CD14-positive monocyte (primary cell): ENCODE results near the gene RAB40B. TPM values are rescaled to one million over a fixed set of nuclear protein-coding genes. Genes with fewer than 3 reads are reported as not detected.

Experiments used
- DNase-seq, 3 donors: peaks; one replicate each; pipeline ENCODE4 v3.0.0-alpha.2; 2011 to 2022
- H2AFZ ChIP-seq: 2 replicates; pipeline ENCODE4 v1.6.0; 2012; ENCODE audit warnings: mild to moderate bottlenecking, low read depth, low read length, inconsistent platforms; ENCODE audit not compliant: insufficient read depth, poor library complexity, severe bottlenecking
- H3K27ac ChIP-seq, 2 donors: 1 replicate in 1 of 2; 2 replicates in 1 of 2; pipeline ENCODE4 v1.5.1; 2012 to 2013; ENCODE audit warnings: low read length in 2 of 2, control low read depth in 1 of 2, inconsistent platforms in 1 of 2, low read depth in 1 of 2, mild to moderate bottlenecking in 1 of 2
- H3K27me3 ChIP-seq, 2 donors: one replicate each; pipeline versions ENCODE4 v1.6.0 to v1.6.1; 2011 to 2013; ENCODE audit warnings: low read length in 2 of 2; ENCODE audit not compliant: control insufficient read depth in 2 of 2, insufficient read depth in 2 of 2
- H3K36me3 ChIP-seq, 2 donors: replicated peaks in 1 of 2; 1 replicate in 1 of 2; 2 replicates in 1 of 2; pipeline versions ENCODE4 v1.5.1 to v1.6.1; 2012 to 2013; ENCODE audit warnings: low read length in 2 of 2, control low read depth in 1 of 2, inconsistent platforms in 1 of 2, mild to moderate bottlenecking in 1 of 2; ENCODE audit not compliant: insufficient read depth in 2 of 2, control insufficient read depth in 1 of 2
- H3K4me1 ChIP-seq, 2 donors: 1 replicate in 1 of 2; 2 replicates in 1 of 2; pipeline versions ENCODE4 v1.5.1 to v1.6.1; 2012 to 2013; ENCODE audit warnings: low read length in 2 of 2, control low read depth in 1 of 2, inconsistent platforms in 1 of 2, mild to moderate bottlenecking in 1 of 2, moderate library complexity in 1 of 2; ENCODE audit not compliant: insufficient read depth in 2 of 2, control insufficient read depth in 1 of 2
- H3K4me2 ChIP-seq: replicated peaks from 2 replicates; pipeline ENCODE3; 2012; ENCODE audit warnings: low read length, moderate library complexity, mild to moderate bottlenecking; ENCODE audit not compliant: poor library complexity, severe bottlenecking; ENCODE audit errors: extremely low read depth
- H3K4me3 ChIP-seq, 3 experiments: fragments of 200-600 bp in 1 of 3; sonication (generic) in 1 of 3; replicated peaks in 1 of 3; 1 replicate in 2 of 3; 2 replicates in 1 of 3; pipeline ENCODE4 v1.5.1; 2011 to 2013; ENCODE audit warnings: low read length in 3 of 3, mild to moderate bottlenecking in 3 of 3, control low read depth in 2 of 3, low read depth in 2 of 3, inconsistent platforms in 1 of 3, moderate library complexity in 1 of 3
- H3K79me2 ChIP-seq: 2 replicates; pipeline ENCODE4 v1.6.0; 2012; ENCODE audit warnings: mild to moderate bottlenecking, control low read depth, inconsistent platforms, low read length, moderate library complexity; ENCODE audit not compliant: insufficient read depth
- H3K9ac ChIP-seq: 2 replicates; pipeline ENCODE4 v1.6.0; 2017; ENCODE audit warnings: low read length, mild to moderate bottlenecking; ENCODE audit not compliant: insufficient read depth, poor library complexity, severe bottlenecking
- H3K9me3 ChIP-seq, 2 donors: replicated peaks in 1 of 2; 1 replicate in 1 of 2; 2 replicates in 1 of 2; pipeline versions ENCODE4 v1.5.1 to v1.6.1; 2012 to 2013; ENCODE audit warnings: low read length in 2 of 2, control low read depth in 1 of 2; ENCODE audit not compliant: control insufficient read depth in 1 of 2, insufficient read depth in 1 of 2
- H4K20me1 ChIP-seq: 2 replicates; pipeline ENCODE4 v1.6.0; 2012; ENCODE audit warnings: mild to moderate bottlenecking, low read length, control low read depth, moderate library complexity; ENCODE audit not compliant: insufficient read depth
- H3K27ac Mint-ChIP-seq, 7 donors: one replicate each; pipeline ENCODE4 v1.8.0; 2020; ENCODE audit warnings: mild to moderate bottlenecking in 7 of 7, mixed read lengths in 7 of 7, moderate library complexity in 6 of 7, inconsistent platforms in 2 of 7
- H3K27me3 Mint-ChIP-seq, 3 donors: one replicate each; pipeline ENCODE4 v1.8.0; 2021 to 2022; ENCODE audit warnings: low read depth in 3 of 3, mild to moderate bottlenecking in 3 of 3, mixed read lengths in 3 of 3, moderate library complexity in 3 of 3, inconsistent platforms in 1 of 3
- H3K36me3 Mint-ChIP-seq, 2 donors: one replicate each; pipeline ENCODE4 v1.8.0; 2020; ENCODE audit warnings: mixed read lengths in 2 of 2, inconsistent platforms in 1 of 2, mild to moderate bottlenecking in 1 of 2
- H3K4me1 Mint-ChIP-seq: one replicate; pipeline ENCODE4 v1.8.0; 2020; ENCODE audit warnings: mild to moderate bottlenecking, mixed read lengths
- H3K4me3 Mint-ChIP-seq, 2 donors: one replicate each; pipeline ENCODE4 v1.8.0; 2020; ENCODE audit warnings: mild to moderate bottlenecking in 2 of 2, mixed read lengths in 2 of 2, moderate library complexity in 1 of 2
- H3K9me3 Mint-ChIP-seq, 7 donors: one replicate each; pipeline ENCODE4 v1.8.0; 2020 to 2022; ENCODE audit warnings: mixed read lengths in 7 of 7, mild to moderate bottlenecking in 6 of 7, moderate library complexity in 6 of 7, inconsistent platforms in 2 of 7
- WGBS: methylation state at CpG from one replicate; pipeline ENCODE4 v1.1.5; 2013; ENCODE audit warnings: missing lambda C conversion rate; ENCODE audit not compliant: insufficient coverage; 5-methylcytosine and 5-hydroxymethylcytosine counted together
- intact Hi-C, 2 donors: fragments of 100-400 bp; cut with micrococcal nuclease; formaldehyde crosslinking; loops; one replicate each; pipeline versions ENCODE4 v1.15.0 to v1.15.1; 2023
- polyA plus RNA-seq, 3 donors: library from polyadenylated mRNA; depleted of rRNA in 1 of 3; unstranded in 2 of 3; stranded (reverse) in 1 of 3; fragments of 300-500 nt in 2 of 3; fragments of >200 nt in 1 of 3; fragmentation: Illumina TruSeq in 2 of 3; gene quantifications; 1 replicate in 2 of 3; 2 replicates in 1 of 3; pipeline ENCODE4 v1.2.3, GENCODE V29; 2012 to 2021
- TF ChIP-seq, protein P1 (sequence below): fragments of 200-600 bp; IDR thresholded peaks from one replicate; pipeline ENCODE4 v1.8.0; 2022; ENCODE audit warnings: antibody characterized with exemption, mild to moderate bottlenecking

RAB40B gene
- polyA plus RNA-seq, 3 donors: 0.75 to 2.2 (median 0.95) TPM

DNA sequence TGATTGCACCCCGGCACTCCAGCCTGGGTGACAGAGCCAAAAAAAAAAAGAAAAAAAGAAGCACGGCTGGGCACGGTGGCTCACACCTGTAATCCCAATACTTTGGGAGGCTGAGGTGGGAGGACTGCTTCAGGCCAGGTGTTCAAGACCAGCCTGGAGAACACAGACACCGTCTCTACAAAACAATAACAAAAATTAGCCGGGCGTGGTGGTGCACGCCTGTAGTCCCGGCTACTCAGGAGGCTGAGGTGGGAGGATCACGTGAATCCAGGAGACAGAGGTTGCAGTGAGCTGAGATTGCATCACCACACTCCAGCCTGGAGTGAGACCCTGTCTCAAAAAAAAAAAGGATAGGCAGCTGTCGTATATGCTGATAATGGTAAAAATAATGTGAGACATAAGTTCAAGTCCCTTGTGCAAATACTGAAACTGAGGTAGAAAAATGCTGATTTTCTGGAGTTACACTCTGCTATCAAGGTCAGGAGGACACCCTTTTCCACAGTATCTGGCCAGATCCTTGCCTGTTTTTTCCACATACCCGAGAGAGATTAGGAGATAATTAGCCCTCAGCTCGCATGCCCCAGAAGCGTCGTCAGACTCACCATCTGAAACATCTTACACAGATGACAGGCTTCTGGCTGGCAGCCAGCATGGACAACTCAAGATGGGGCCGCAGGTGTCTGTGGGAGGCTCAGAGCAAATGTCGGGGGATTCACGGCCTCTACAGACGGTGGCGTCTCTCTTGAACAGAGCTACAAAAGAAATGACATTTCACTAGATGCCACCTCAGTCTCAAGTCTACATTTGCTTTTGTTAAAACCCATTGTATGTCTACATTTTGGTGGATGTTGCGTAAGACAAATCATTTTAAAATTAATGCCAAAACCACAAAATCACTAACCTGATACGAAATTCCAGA is 87.1 kb downstream of the RAB40B start:
- H3K4me1 Mint-ChIP-seq: peaks cover 4% of the 10 kb centered on the region
- TF ChIP-seq, protein P1, sequence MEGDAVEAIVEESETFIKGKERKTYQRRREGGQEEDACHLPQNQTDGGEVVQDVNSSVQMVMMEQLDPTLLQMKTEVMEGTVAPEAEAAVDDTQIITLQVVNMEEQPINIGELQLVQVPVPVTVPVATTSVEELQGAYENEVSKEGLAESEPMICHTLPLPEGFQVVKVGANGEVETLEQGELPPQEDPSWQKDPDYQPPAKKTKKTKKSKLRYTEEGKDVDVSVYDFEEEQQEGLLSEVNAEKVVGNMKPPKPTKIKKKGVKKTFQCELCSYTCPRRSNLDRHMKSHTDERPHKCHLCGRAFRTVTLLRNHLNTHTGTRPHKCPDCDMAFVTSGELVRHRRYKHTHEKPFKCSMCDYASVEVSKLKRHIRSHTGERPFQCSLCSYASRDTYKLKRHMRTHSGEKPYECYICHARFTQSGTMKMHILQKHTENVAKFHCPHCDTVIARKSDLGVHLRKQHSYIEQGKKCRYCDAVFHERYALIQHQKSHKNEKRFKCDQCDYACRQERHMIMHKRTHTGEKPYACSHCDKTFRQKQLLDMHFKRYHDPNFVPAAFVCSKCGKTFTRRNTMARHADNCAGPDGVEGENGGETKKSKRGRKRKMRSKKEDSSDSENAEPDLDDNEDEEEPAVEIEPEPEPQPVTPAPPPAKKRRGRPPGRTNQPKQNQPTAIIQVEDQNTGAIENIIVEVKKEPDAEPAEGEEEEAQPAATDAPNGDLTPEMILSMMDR: no peak
- no peak overlapping the region for H3K4me3 Mint-ChIP-seq
- intact Hi-C loops: no loop called here
- H3K27me3 ChIP-seq: no peaks in the 10 kb centered on the region
- no peaks in the 10 kb centered on the region for H3K4me1 ChIP-seq
- no peak overlapping the region for H3K27ac Mint-ChIP-seq
- H3K27ac ChIP-seq: no peak overlapping the region
- H3K9ac ChIP-seq: no peak overlapping the region
- peaks cover 0 to 2% (median 0%) of the 10 kb centered on the region in 3 donors for H3K27me3 Mint-ChIP-seq
- H3K4me2 ChIP-seq: no peak overlapping the region
- H3K79me2 ChIP-seq: no peaks in the 10 kb centered on the region
- peaks cover 30 to 79% of the 10 kb centered on the region in 2 donors for H3K36me3 ChIP-seq
- no peaks in the 10 kb centered on the region for H4K20me1 ChIP-seq
- WGBS: 82% methylated on average over 11 of the region's 21 CpGs
- no peak overlapping the region for H3K4me3 ChIP-seq
- H3K9me3 Mint-ChIP-seq: no peaks in the 10 kb centered on the region
- no peak for DNase-seq
- no peak overlapping the region for H2AFZ ChIP-seq
- H3K9me3 ChIP-seq: no peaks in the 10 kb centered on the region
- H3K36me3 Mint-ChIP-seq: peaks cover 60 to 78% of the 10 kb centered on the region in 2 donors

DNA sequence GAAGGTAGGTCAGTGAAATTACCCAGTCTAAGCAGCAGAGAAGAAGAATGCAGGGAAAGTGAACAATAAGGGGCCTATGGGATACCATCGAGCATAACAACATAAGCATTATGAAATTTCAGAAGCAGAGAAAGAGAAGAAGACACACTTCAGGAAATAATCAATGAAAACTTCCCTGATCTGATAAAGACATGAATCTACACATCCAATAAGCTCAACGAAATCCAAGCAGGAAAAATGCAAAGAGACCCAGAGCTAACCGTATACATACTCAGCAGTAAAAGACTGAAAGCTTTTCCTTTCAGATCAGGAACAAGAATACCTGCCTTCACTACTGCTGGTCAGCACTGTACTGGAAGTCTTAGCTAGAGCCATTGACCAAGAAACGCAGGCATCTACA is 88.8 kb downstream of the RAB40B start:
- H3K9ac ChIP-seq: no peak overlapping the region
- 100% methylated on average over 1 of the region's 4 CpGs for WGBS
- no peak overlapping the region for H3K4me3 ChIP-seq
- no peak overlapping the region for H2AFZ ChIP-seq
- Mint-ChIP-seq H3K9me3 (no peaks in the 10 kb centered on the region), H3K27ac (peak overlapping the region in 2 of 7 donors; percentile 3 to 20), H3K36me3 (peaks cover 61 to 78% of the 10 kb centered on the region in 2 donors), H3K4me3 (no peak overlapping the region), H3K27me3 (peaks cover 0 to 6% (median 0%) of the 10 kb centered on the region in 3 donors), H3K4me1 (peaks cover 5% of the 10 kb centered on the region)
- TF ChIP-seq, protein P1: no peak
- DNase-seq: no peak
- no peaks in the 10 kb centered on the region for H3K9me3 ChIP-seq
- H3K27me3 ChIP-seq: no peaks in the 10 kb centered on the region
- H3K36me3 ChIP-seq: peaks cover 25 to 79% of the 10 kb centered on the region in 2 donors
- H3K27ac ChIP-seq: peak overlapping the region in 1 of 2 donors; percentile 26
- H3K4me1 ChIP-seq: peaks cover 1 to 2% of the 10 kb centered on the region in 2 donors
- H4K20me1 ChIP-seq: no peaks in the 10 kb centered on the region
- intact Hi-C loops: no loop called here
- peaks cover 3% of the 10 kb centered on the region for H3K79me2 ChIP-seq
- H3K4me2 ChIP-seq: no peak overlapping the region
